Stomach (tissue), 9 donors: ENCODE data around the gene COL18A1. TPM values are rescaled to one million over a fixed set of nuclear protein-coding genes. Genes with fewer than 3 reads are reported as not detected.

Source experiments
- DNase-seq, 2 donors: peaks; one replicate each; pipeline versions ENCODE4 v3.0.0 to v3.0.0-alpha.2; 2013 to 2019
- H3K27ac ChIP-seq, 5 donors: fragments of 200-600 bp in 4 of 5; sonication (generic) in 4 of 5; one replicate each; pipeline ENCODE4 v1.5.1; 2013 to 2019; ENCODE audit warnings: mild to moderate bottlenecking in 1 of 5, moderate library complexity in 1 of 5
- H3K27me3 ChIP-seq, 3 donors: fragments of 200-600 bp; sonication (generic); one replicate each; pipeline ENCODE4 v1.5.1; 2017 to 2019; ENCODE audit warnings: mixed run types in 1 of 3
- H3K36me3 ChIP-seq, 4 donors: fragments of 200-600 bp; sonication (generic); 1 replicate in 3 of 4; 2 replicates in 1 of 4; pipeline ENCODE4 v1.5.1; 2016 to 2019
- H3K4me1 ChIP-seq, 4 donors: fragments of 200-600 bp; sonication (generic); one replicate each; pipeline ENCODE4 v1.5.1; 2016 to 2019
- H3K4me3 ChIP-seq, 4 donors: fragments of 200-600 bp; sonication (generic) in 3 of 4; one replicate each; pipeline ENCODE4 v1.5.1; 2016 to 2019; ENCODE audit warnings: mild to moderate bottlenecking in 1 of 4
- H3K9me3 ChIP-seq, 4 donors: fragments of 200-600 bp; sonication (generic); one replicate each; pipeline ENCODE4 v1.5.1; 2016 to 2019
- EP300 ChIP-seq: sonication (generic); formaldehyde crosslinking; IDR thresholded peaks from one replicate; pipeline ENCODE4 v1.6.1; 2017; ENCODE audit warnings: antibody characterized with exemption
- POLR2A ChIP-seq, 4 donors: fragments of 450-650 bp; IDR thresholded peaks; one replicate each; pipeline ENCODE4 v1.6.1; 2016; ENCODE audit warnings: antibody characterized with exemption in 4 of 4, control low read depth in 2 of 4, mild to moderate bottlenecking in 1 of 4, moderate library complexity in 1 of 4
- POLR2AphosphoS5 ChIP-seq, 3 donors: sonication (generic); formaldehyde crosslinking; IDR thresholded peaks; one replicate each; pipeline ENCODE4 v1.6.1; 2016; ENCODE audit warnings: antibody characterized with exemption in 3 of 3
- WGBS, 5 donors: extraction: QIAGEN DNeasy Blood & Tissue Kit in 3 of 5; methylation state at CpG; one replicate each; pipeline versions ENCODE4 v1.1.5 to v1.1.7; 2013 to 2018; 5-methylcytosine and 5-hydroxymethylcytosine counted together
- intact Hi-C: fragments of 100-400 bp; cut with DNase I; formaldehyde crosslinking; loops from one replicate; pipeline ENCODE4 v1.15.1; 2023; ENCODE audit warnings: low total_unique reads
- polyA plus RNA-seq, 3 donors: library from polyadenylated mRNA; stranded (reverse); fragments of 200-250 nt; gene quantifications; one replicate each; pipeline ENCODE4 v1.2.3, GENCODE V29; 2013
- total RNA-seq, 5 donors: library from RNA; depleted of rRNA; stranded (reverse); fragments of >200 nt; gene quantifications; one replicate each; pipeline versions ENCODE4 v1.1.0 to v1.2.3, GENCODE V29; 2014 to 2016
- TF ChIP-seq, protein P1 (sequence below), 7 experiments: fragments of 450-650 bp in 4 of 7; fragments of 200-600 bp in 3 of 7; sonication (generic) in 3 of 7; IDR thresholded peaks; one replicate each; pipeline ENCODE4 v1.5.1; 2016 to 2019; ENCODE audit warnings: antibody characterized with exemption in 7 of 7, control low read depth in 2 of 7, mild to moderate bottlenecking in 1 of 7
- donor health status: healthy with polysubstance abuse.
- donor health status: Bipolar disorder and iron deficiency.
- donor health status: healthy.

Gene COL18A1
- total and polyA plus RNA-seq, 8 donors: 19.8 to 212 (median 34.6) TPM

DNA sequence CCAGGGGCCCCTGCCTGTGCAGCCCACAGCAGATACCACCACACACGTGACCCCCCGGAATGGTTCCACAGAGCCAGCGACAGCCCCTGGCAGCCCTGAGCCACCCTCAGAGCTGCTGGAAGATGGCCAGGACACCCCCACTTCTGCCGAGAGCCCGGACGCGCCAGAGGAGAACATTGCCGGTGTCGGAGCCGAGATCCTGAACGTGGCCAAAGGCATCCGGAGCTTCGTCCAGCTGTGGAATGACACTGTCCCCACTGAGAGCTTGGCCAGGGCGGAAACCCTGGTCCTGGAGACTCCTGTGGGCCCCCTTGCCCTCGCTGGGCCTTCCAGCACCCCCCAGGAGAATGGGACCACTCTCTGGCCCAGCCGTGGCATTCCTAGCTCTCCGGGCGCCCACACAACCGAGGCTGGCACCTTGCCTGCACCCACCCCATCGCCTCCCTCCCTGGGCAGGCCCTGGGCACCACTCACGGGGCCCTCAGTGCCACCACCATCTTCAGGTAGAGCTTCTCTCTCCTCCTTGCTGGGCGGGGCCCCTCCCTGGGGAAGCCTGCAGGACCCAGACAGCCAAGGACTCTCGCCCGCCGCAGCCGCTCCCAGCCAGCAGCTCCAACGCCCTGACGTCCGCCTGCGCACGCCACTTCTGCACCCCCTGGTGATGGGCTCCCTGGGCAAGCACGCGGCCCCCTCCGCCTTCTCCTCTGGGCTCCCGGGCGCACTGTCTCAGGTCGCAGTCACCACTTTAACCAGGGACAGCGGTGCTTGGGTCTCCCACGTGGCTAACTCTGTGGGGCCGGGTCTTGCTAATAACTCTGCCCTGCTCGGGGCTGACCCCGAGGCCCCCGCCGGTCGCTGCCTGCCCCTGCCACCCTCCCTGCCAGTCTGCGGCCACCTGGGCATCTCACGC lies 51.0 kb downstream of the COL18A1 start:
- Histone ChIP-seq H3K9me3 (no peaks in the 10 kb centered on the region), H3K27me3 (peaks cover 0 to 44% (median 6%) of the 10 kb centered on the region in 3 donors), H3K4me1 (peaks cover 18 to 33% (median 22%) of the 10 kb centered on the region in 4 donors), H3K36me3 (no peaks in the 10 kb centered on the region), H3K27ac (peak overlapping the region in 2 of 5 donors; percentile 20 to 40), H3K4me3 (peak overlapping the region; percentile 7 to 38 (median 32))
- intact Hi-C loops: no loop called here
- DNase-seq: no peak
- WGBS, 5 donors: 77 to 86% (median 81%) methylated on average over 32 to 47 of the region's 47 CpGs
- TF ChIP-seq, protein P1, sequence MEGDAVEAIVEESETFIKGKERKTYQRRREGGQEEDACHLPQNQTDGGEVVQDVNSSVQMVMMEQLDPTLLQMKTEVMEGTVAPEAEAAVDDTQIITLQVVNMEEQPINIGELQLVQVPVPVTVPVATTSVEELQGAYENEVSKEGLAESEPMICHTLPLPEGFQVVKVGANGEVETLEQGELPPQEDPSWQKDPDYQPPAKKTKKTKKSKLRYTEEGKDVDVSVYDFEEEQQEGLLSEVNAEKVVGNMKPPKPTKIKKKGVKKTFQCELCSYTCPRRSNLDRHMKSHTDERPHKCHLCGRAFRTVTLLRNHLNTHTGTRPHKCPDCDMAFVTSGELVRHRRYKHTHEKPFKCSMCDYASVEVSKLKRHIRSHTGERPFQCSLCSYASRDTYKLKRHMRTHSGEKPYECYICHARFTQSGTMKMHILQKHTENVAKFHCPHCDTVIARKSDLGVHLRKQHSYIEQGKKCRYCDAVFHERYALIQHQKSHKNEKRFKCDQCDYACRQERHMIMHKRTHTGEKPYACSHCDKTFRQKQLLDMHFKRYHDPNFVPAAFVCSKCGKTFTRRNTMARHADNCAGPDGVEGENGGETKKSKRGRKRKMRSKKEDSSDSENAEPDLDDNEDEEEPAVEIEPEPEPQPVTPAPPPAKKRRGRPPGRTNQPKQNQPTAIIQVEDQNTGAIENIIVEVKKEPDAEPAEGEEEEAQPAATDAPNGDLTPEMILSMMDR (IDR thresholded peaks at IDR 0.05): no peak
- TF ChIP-seq EP300 (no peak), POLR2A (IDR thresholded peaks at IDR 0.05) (no peak), POLR2AphosphoS5 (IDR thresholded peaks at IDR 0.05) (no peak)

DNA sequence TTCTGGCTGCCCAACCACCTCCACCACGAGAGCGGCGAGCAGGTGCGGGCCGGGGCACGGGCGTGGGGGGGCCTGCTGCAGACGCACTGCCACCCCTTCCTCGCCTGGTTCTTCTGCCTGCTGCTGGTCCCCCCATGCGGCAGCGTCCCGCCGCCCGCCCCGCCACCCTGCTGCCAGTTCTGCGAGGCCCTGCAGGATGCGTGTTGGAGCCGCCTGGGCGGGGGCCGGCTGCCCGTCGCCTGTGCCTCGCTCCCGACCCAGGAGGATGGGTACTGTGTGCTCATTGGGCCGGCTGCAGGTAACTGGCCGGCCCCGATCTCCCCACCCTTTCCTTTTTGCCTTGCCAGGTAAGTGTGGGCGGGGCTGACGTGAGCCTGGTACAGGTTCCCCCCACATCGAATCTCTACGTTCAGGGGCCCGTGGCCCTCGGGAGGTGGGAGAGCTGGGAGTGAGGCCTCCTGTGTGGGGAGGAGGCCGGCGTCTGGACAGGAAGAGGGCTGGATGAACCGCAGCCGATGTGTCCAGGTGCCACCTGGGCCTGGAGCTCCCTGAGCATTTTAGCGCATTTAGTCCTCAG lies 51.7 kb downstream of the COL18A1 start:
- Histone ChIP-seq H3K27ac (no peak overlapping the region), H3K36me3 (peaks cover 0 to 5% (median 0%) of the 10 kb centered on the region in 4 donors), H3K27me3 (peaks cover 0 to 44% (median 6%) of the 10 kb centered on the region in 3 donors), H3K4me3 (peak overlapping the region in 3 of 4 donors; percentile 7 to 38 (median 29)), H3K4me1 (peaks cover 18 to 33% (median 22%) of the 10 kb centered on the region in 4 donors), H3K9me3 (peaks cover 0 to 7% (median 5%) of the 10 kb centered on the region in 4 donors)
- intact Hi-C loops: no loop called here
- no peak for DNase-seq
- TF ChIP-seq EP300 (no peak), POLR2A (IDR thresholded peaks at IDR 0.05) (no peak), POLR2AphosphoS5 (IDR thresholded peaks at IDR 0.05) (no peak)
- TF ChIP-seq, protein P1 (IDR thresholded peaks at IDR 0.05): no peak
- WGBS, 5 donors: 85 to 91% (median 89%) methylated on average over 28 to 38 of the region's 38 CpGs

DNA sequence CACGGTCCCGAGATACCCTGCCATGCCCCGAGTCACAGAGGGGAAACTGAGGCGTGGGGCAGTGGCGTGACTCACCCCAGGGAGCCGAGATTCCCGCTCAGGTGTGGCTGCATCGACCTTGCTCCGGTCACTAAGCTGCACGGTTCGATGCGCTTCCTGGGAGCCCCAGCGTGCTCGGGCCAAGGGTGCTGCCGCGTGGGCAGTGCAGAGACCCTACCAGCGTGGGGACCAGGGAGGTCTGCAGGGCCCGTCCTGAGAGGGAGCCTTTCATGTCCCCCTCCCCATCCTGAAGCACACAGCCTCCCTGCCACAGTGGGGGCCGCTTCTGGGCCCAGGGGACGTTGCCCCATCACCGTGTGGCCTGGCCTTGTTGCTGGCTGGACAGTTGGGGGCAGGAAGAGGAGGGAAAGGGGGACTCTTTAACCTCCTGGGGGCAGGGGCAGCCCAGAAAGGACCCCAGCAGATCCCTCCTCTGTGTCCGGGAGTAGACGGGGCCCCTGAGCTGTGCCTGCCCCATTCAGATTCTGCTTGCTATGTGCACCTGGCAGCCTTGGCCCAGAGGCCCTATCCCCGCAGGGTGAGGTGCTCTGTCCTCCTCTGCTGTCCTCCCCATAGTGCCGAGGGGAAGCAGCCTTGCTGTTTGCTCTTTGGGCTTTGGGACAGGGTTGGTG lies 52.3 kb downstream of the COL18A1 start:
- no peak for DNase-seq
- H3K9me3 ChIP-seq: peaks cover 0 to 13% (median 8%) of the 10 kb centered on the region in 4 donors
- TF ChIP-seq POLR2AphosphoS5 (IDR thresholded peaks at IDR 0.05) (no peak), EP300 (no peak), POLR2A (IDR thresholded peaks at IDR 0.05) (no peak)
- TF ChIP-seq, protein P1 (IDR thresholded peaks at IDR 0.05): no peak
- H3K4me3 ChIP-seq: peak overlapping the region in 2 of 4 donors; percentile 5 to 6
- 77 to 88% (median 84%) methylated on average over 9 to 25 of the region's 25 CpGs for WGBS, 5 donors
- H3K36me3 ChIP-seq: peaks cover 0 to 5% (median 0%) of the 10 kb centered on the region in 4 donors
- H3K27ac ChIP-seq: no peak overlapping the region
- intact Hi-C loops: no loop called here
- peaks cover 18 to 33% (median 22%) of the 10 kb centered on the region in 4 donors for H3K4me1 ChIP-seq
- peaks cover 0 to 44% (median 6%) of the 10 kb centered on the region in 3 donors for H3K27me3 ChIP-seq

DNA sequence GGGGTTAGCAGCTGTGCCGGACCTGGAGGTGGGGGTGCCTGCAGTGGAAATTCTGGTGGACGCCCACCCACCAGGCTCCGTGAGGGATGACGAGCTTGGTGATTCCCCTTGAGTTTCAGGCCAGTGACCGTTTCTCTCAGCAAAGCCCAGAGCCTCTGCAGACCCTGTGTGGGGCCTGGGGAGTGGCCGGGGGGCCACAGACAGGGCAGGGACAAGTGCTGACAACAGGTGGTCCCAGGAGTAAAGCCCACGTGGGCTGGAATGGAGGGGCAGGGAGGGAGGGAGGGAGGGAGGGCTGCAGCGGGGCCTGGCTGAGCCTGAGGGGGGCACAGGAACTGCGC lies 52.8 kb downstream of the COL18A1 start:
- Histone ChIP-seq H3K4me1 (peaks cover 18 to 33% (median 22%) of the 10 kb centered on the region in 4 donors), H3K27me3 (peaks cover 0 to 44% (median 6%) of the 10 kb centered on the region in 3 donors), H3K9me3 (peaks cover 0 to 14% (median 8%) of the 10 kb centered on the region in 4 donors), H3K36me3 (peaks cover 0 to 5% (median 0%) of the 10 kb centered on the region in 4 donors), H3K27ac (no peak overlapping the region), H3K4me3 (peak overlapping the region in 1 of 4 donors; percentile 5)
- TF ChIP-seq EP300: no peak
- no peak for TF ChIP-seq POLR2A (IDR thresholded peaks at IDR 0.05)
- TF ChIP-seq POLR2AphosphoS5 (IDR thresholded peaks at IDR 0.05): no peak
- TF ChIP-seq, protein P1 (IDR thresholded peaks at IDR 0.05): no peak
- no peak for DNase-seq
- intact Hi-C loops: no loop called here
- 73 to 85% (median 79%) methylated on average over 6 to 9 of the region's 9 CpGs for WGBS, 5 donors
